ENCODE data around the gene FCAMR. TPM values are rescaled to one million over a fixed set of nuclear protein-coding genes. Genes with fewer than 3 reads are reported as not detected.

FCAMR gene
- total and polyA plus RNA-seq, 2 donors (not counting 1 experiment from before 2014, with no cell fraction given), result not detected

GRCh38 chr1:206908038-206908437 is 62.2 kb downstream of the FCAMR start:
- peaks cover 5% of the 10 kb centered on the region for H3K4me1 ChIP-seq (ENCODE audit: control insufficient read depth, extremely low read depth, insufficient read depth, low read length)
- no peak overlapping the region for H3K9ac ChIP-seq (ENCODE audit: insufficient read depth, low read length)
- no peaks in the 10 kb centered on the region for H3K27me3 ChIP-seq (ENCODE audit: control insufficient read depth, insufficient read depth, low read length)
- no peak for DNase-seq (ENCODE audit: low read depth in 2 of 2)
- H3K4me3 ChIP-seq (replicated peaks in 1 of 4; ENCODE audit: control extremely low read depth in 1 of 4, insufficient read depth in 1 of 4, low read depth in 3 of 4, low read length in 4 of 4), result no peak overlapping the region
- H3K4me2 ChIP-seq (ENCODE audit: extremely low read depth, insufficient read depth, low read length), result no peak overlapping the region
- TF ChIP-seq CTCF (conservative IDR thresholded peaks at IDR 0.05 in 1 of 2, IDR thresholded peaks at IDR 0.05 in 1 of 2; ENCODE audit: low read depth in 1 of 2, low read length in 2 of 2) (no peak), EZH2 (IDR thresholded peaks at IDR 0.05; ENCODE audit: low read length, missing control alignments) (no peak)
- H2AFZ ChIP-seq (ENCODE audit: low read length), result no peak overlapping the region
- no peaks in the 10 kb centered on the region for H3K36me3 ChIP-seq (ENCODE audit: control insufficient read depth, insufficient read depth, low read length)
- no peaks in the 10 kb centered on the region for H3K79me2 ChIP-seq (ENCODE audit: control insufficient read depth, insufficient read depth, low read length)
- no peaks in the 10 kb centered on the region for H4K20me1 ChIP-seq (ENCODE audit: control insufficient read depth, extremely low read depth, insufficient read depth, low read length)
- H3K9me3 ChIP-seq (ENCODE audit: control insufficient read depth, insufficient read depth, low read depth, low read length), result no peaks in the 10 kb centered on the region
- H3K27ac ChIP-seq (ENCODE audit: insufficient read depth, low read length), result no peak overlapping the region

Other genes starting within 250 kb of the FCAMR start
- gene IL19, start 199.7 kb downstream of the FCAMR start, total RNA-seq, result not detected in 2 replicates
- not detected in 2 replicates for gene IL19, start 199.7 kb downstream of the FCAMR start, polyA plus RNA-seq
- gene IL10, start 198.0 kb downstream of the FCAMR start, total RNA-seq, result not detected in 2 replicates
- gene IL10, start 198.0 kb downstream of the FCAMR start, polyA plus RNA-seq, result not detected in 2 replicates
- not detected in 2 replicates for gene IL20, start 104.8 kb downstream of the FCAMR start, total RNA-seq
- not detected in 2 replicates for gene IL20, start 104.8 kb downstream of the FCAMR start, polyA plus RNA-seq
- gene IL24, start 73.0 kb downstream of the FCAMR start, total RNA-seq, result 0.17 TPM in 1 of 2 replicates, not detected in the other
- gene IL24, start 73.0 kb downstream of the FCAMR start, polyA plus RNA-seq, result 0.54 TPM in 1 of 2 replicates, not detected in the other
- 0.26 and 0.33 TPM in 2 replicates for gene FCMR, start 48.5 kb downstream of the FCAMR start, total RNA-seq
- gene FCMR, start 48.5 kb downstream of the FCAMR start, polyA plus RNA-seq, result 1.5 and 4.3 TPM in 2 replicates
- gene PIGR, start 24.0 kb downstream of the FCAMR start, total RNA-seq, result not detected in 2 replicates
- gene PIGR, start 24.0 kb downstream of the FCAMR start, polyA plus RNA-seq, result not detected in 2 replicates
- gene C1orf116, start 62.3 kb upstream of the FCAMR start, total RNA-seq, result not detected in 2 replicates
- 0.01 and 0.06 TPM in 2 replicates for gene C1orf116, start 62.3 kb upstream of the FCAMR start, polyA plus RNA-seq
- 5.6 and 6.2 TPM in 2 replicates for gene YOD1, start 80.7 kb upstream of the FCAMR start, total RNA-seq
- gene YOD1, start 80.7 kb upstream of the FCAMR start, polyA plus RNA-seq, result 2.5 and 3.0 TPM in 2 replicates
- gene PFKFB2, start 82.8 kb upstream of the FCAMR start, total RNA-seq, result 6.2 and 7.6 TPM in 2 replicates
- 1.5 and 3.2 TPM in 2 replicates for gene PFKFB2, start 82.8 kb upstream of the FCAMR start, polyA plus RNA-seq
- not detected in 2 replicates for gene C4BPB, start 118.4 kb upstream of the FCAMR start, total RNA-seq
- not detected in 2 replicates for gene C4BPB, start 118.4 kb upstream of the FCAMR start, polyA plus RNA-seq
- not detected in 2 replicates for gene C4BPA, start 133.8 kb upstream of the FCAMR start, total RNA-seq
- gene C4BPA, start 133.8 kb upstream of the FCAMR start, polyA plus RNA-seq, result not detected in 2 replicates